Activated gamma-delta T cell treated with anti-CD3 and anti-CD28 coated beads, Interleukin-2, amount 50 U/mL, for 16 hours (primary cell): ENCODE data around the gene UBE3A.

Source experiments
- DNase-seq: peaks from one replicate; pipeline ENCODE4 v3.0.0-alpha.2; 2020; ENCODE audit warnings: low read depth

The UBE3A gene

DNA sequence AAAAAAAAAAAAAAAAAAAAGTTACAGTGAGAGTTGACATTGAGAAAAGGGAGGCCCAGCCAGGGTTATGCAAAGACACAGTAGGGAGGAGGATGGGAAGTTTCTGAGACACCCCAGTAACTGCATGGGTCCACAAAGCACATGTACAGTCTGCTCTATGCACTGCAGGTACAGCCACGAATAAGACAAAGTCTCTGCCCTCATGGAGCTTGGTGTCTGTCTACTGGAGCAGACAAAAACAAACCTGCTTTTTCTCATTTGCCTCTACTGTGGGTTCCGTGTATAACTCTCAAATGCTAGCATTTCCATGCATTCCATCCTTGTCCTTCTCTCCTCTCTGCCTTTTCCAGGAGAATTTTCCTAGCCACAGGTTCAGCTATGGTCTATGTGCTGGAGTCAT lies 107.4 kb downstream of the UBE3A start:
- no peak for DNase-seq

- no peak for DNase-seq
Measured at GRCh38 chr15:25329696-25330095, 109.1 kb downstream of the UBE3A start.

DNA sequence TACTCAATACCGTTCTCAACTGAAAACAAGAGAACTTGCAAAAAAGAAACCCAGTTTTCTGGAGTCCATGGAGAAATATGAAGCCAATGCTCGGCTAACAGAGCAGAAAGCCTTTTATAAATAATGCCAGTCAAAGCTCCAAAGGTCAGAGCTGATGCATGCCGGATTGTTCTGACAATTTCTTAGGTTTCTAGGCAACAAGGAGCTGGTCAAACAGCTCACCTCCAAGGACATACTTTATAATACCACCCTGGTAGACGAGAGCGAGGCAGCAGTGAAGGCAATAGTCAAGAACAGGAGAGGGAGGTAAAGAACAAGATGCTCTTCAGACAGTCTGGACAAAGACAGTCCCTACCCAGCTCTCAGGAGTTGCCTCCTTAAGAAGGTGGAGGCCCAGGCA lies 111.1 kb downstream of the UBE3A start:
- no peak for DNase-seq

DNA sequence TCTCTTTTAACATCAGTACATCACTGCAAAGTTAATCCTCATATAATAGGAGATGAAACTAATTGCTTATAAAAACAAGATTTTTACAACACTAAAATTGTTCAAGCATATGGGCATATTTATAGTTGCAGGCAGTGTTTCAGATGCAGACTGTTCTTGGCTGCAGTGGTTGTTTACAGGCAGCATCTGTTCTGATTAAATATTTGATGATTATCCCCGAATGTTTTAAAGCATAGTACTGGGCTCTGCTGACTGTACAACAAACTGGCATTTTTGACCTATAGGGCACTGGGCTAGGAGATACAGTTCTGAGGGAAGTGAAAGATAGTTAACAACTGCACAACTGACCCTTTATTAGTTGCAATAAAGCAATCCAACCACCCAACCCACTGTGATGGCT lies 113.6 kb downstream of the UBE3A start:
- no peak for DNase-seq

- no peak for DNase-seq
Measured at GRCh38 chr15:25323420-25323819, 115.4 kb downstream of the UBE3A start.

DNA sequence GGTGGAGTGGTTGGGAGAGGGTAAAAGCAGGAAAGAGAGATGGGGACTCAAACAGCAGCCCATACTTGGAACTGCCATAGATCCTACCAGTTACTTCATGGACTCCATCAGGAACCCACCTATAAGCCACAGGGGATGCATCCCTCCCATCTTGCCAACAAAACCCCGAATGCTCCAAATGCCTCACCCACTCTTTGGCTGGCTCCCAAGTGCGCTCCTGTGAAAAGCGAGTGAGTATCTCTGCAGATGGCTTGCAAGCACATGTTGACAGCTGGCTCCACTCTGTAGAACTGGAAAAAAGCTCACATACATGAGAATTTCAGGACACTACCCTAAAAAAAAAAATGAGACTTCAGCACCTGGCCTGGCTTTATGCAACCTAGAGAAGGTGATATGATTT lies 151.0 kb downstream of the UBE3A start:
- no peak for DNase-seq
